Lower leg skin (tissue), 4 donors: Measurements from ENCODE around the gene SLC5A2. TPM values are rescaled to one million over a fixed set of nuclear protein-coding genes. Genes with fewer than 3 reads are reported as not detected.
"Not testable (repeated sequence)": the region's sequence is repeated elsewhere in the genome, so short reads cannot be mapped to it uniquely, and the experiment has no call there.

ENCODE experiments used
- DNase-seq, 2 donors: peaks; one replicate each; pipeline ENCODE4 v3.0.0-alpha.2; 2019; ENCODE audit warnings: low spot score in 2 of 2
- H3K4me3 ChIP-seq: fragments of 200-600 bp; sonication (generic); 2 replicates; pipeline ENCODE4 v1.5.1; 2017; ENCODE audit warnings: mild to moderate bottlenecking, low read depth; ENCODE audit not compliant: poor library complexity, severe bottlenecking
- CTCF ChIP-seq, 3 donors: fragments of 450-650 bp; IDR thresholded peaks; one replicate each; pipeline ENCODE4 v1.5.1; 2016; ENCODE audit warnings: antibody characterized with exemption in 3 of 3, mild to moderate bottlenecking in 3 of 3, moderate library complexity in 2 of 3
- POLR2A ChIP-seq, 2 donors: fragments of 450-650 bp; IDR thresholded peaks; one replicate each; pipeline ENCODE4 v1.6.1; 2016 to 2017; ENCODE audit warnings: antibody characterized with exemption in 2 of 2, mild to moderate bottlenecking in 1 of 2, moderate library complexity in 1 of 2
- WGBS, 2 donors: methylation state at CpG; one replicate each; pipeline ENCODE4 v1.1.5; 2018; 5-methylcytosine and 5-hydroxymethylcytosine counted together
- intact Hi-C: fragments of 100-400 bp; cut with DNase I; formaldehyde crosslinking; loops from one replicate; pipeline ENCODE4 v1.15.0; 2023; ENCODE audit warnings: low total_unique reads
- total RNA-seq, 4 donors: library from RNA; depleted of rRNA; stranded (reverse); fragments of >200 nt; gene quantifications; one replicate each; pipeline ENCODE4 v1.1.0, GENCODE V29; 2016

SLC5A2 gene
- total RNA-seq, 4 donors from 2014 or later: 0.17 to 0.27 (median 0.21) TPM

DNA sequence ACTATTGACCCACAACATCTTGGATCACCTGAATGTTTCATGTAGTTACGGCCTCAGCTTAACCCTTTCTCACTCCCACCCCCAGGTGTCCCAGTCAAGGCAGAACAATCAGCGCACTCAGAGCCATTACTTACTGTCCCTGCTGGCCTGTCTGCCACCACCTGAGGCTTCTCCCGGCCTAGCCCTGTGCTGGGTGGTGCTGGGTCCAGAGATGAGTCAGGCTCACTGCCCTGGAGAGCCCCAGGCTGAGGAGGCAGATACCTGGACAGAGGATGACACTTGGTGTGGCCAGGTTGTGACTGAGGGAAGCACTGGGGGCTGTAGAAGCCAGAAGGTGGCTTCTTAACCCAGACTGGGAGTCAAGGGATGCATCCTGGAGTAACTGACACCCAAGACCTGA is 4.0 kb upstream of the SLC5A2 start:
- no peak overlapping the region for H3K4me3 ChIP-seq
- TF ChIP-seq CTCF (IDR thresholded peaks at IDR 0.05): no peak
- no peak for DNase-seq
- intact Hi-C loops: no loop called here
- 75 to 90% methylated on average over 3 of the region's 3 CpGs for WGBS, 2 donors

DNA sequence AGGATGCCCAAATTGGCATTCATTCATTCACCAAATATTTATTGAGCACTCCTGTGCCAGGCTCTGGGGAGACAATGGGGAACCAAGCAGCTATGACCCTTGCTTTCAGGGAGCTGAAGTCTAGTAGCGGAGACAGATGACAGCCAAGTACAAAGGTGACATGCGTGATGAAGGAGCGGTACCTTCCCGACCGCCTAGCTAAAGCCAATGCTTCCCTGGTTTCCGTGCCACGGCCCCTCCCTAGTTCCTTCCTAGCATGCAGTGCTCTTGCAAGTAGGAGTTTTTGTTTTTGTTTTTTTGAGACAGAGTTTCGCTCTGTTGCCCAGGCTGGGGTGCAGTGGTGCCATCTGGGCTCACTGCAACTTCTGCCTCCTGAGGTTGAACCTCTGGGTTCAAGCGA is 3.2 kb upstream of the SLC5A2 start:
- no peak for TF ChIP-seq POLR2A (IDR thresholded peaks at IDR 0.05)
- TF ChIP-seq CTCF (IDR thresholded peaks at IDR 0.05): no peak
- WGBS, 2 donors: 81 to 88% methylated on average over 9 of the region's 9 CpGs
- intact Hi-C loops: no loop called here

DNA sequence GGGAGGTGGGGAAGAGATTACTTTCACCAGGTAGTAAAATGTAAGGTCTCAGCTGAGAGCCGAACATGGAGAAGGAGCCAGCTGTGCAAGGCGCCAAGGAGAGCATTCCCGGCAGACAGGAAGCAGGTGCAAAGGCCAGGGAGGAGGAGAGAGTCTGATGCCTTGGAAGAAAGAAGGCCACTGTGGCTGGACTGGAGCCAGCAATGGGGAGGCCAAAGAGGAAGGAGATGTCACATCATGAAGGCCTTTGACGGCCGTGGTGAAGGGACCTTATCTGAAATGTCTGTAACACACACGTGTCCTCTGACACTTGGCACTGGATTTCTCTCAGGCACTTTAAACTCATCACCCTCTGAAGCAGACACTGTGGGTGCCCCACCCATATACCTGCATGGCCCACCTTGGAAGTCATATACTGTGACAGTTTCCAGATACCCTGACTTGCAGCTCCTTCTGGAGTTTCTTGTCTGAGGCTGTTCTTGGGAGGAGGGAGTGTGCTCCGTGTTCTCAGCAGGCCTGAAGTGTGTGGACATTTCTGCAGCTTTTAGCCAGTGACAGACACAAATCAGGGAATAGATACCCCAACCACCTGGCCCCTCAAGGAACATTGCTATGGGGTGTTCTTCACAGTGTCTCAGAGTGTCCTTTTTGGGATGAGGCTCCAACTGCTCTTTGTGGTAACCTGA is 1.9 kb upstream of the SLC5A2 start:
- no peak for DNase-seq
- no peak for TF ChIP-seq POLR2A (IDR thresholded peaks at IDR 0.05)
- TF ChIP-seq CTCF (IDR thresholded peaks at IDR 0.05): no peak
- no peak overlapping the region for H3K4me3 ChIP-seq
- 38 to 47% methylated on average over 7 of the region's 7 CpGs for WGBS, 2 donors
- intact Hi-C loops: no loop called here

More for the DNA sequence above, 3.2 kb upstream of the SLC5A2 start:
- no peak overlapping the region for H3K4me3 ChIP-seq
- no peak for DNase-seq

GRCh38 chr16:31484048-31484447 is 1.1 kb downstream of the SLC5A2 start:
- WGBS, 2 donors: 94% methylated on average over 4 of the region's 4 CpGs
- intact Hi-C loops, DNase-seq: not testable (repeated sequence)

DNA sequence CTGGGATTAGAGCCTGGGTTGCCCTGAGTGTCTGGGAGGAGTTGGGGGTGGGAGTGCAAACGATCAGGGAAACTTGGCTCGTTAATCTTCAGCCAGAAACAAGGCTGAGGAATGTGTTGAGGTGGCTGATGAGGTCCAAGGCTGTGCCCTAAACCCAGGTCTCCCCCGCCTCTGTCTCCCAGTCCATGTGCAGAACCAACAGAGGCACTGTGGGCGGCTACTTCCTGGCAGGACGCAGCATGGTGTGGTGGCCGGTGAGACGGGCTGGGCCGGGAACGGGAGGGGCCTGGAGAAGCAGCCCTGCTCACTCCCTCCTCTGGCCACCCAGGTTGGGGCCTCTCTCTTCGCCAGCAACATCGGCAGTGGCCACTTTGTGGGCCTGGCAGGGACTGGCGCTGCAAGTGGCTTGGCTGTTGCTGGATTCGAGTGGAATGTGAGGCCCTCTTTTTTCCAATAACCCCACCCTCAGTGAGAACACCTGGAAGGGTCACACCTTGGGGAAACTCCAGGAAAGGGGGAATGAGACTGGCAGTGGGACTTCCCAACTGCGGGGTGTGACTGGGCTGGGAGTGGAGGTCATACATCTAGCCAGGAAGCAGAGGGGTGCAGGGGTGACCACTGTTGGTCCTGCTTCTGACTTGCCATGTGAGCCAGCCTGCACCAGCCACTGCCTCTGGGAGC is 1.7 kb downstream of the SLC5A2 start:
- no peak overlapping the region for H3K4me3 ChIP-seq
- intact Hi-C loops: no loop called here
- TF ChIP-seq CTCF (IDR thresholded peaks at IDR 0.05) (no peak), POLR2A (IDR thresholded peaks at IDR 0.05) (no peak)
- WGBS, 2 donors: 48 to 55% methylated on average over 14 of the region's 14 CpGs
- no peak for DNase-seq

More at GRCh38 chr16:31484048-31484447, 1.1 kb downstream of the SLC5A2 start:
- H3K4me3 ChIP-seq: not testable (repeated sequence)

GRCh38 chr16:31485571-31485970 is 2.6 kb downstream of the SLC5A2 start:
- TF ChIP-seq CTCF (IDR thresholded peaks at IDR 0.05) (no peak), POLR2A (IDR thresholded peaks at IDR 0.05) (no peak)
- H3K4me3 ChIP-seq: no peak overlapping the region
- no peak for DNase-seq
- intact Hi-C loops: no loop called here
- whole genome bisulfite sequencing, 2 donors: 92 to 93% methylated on average over 14 to 17 of the region's 17 CpGs
